Hepatocyte (in vitro differentiated cells): ENCODE data around the gene SP3. TPM values are rescaled to one million over a fixed set of nuclear protein-coding genes. Genes with fewer than 3 reads are reported as not detected.

ENCODE experiments used
- DNase-seq: peaks from one replicate; pipeline ENCODE4 v3.0.0-alpha.2; 2016; ENCODE audit warnings: low spot score
- H2AFZ ChIP-seq: fragments of 200-600 bp; sonication (generic); 2 replicates; pipeline ENCODE4 v1.6.0; 2016; ENCODE audit warnings: antibody characterized with exemption, mild to moderate bottlenecking
- H3K27ac ChIP-seq: fragments of 200-600 bp; sonication (generic); 2 replicates; pipeline ENCODE4 v1.5.1; 2016; ENCODE audit warnings: mild to moderate bottlenecking
- H3K27me3 ChIP-seq: fragments of 200-600 bp; sonication (generic); 2 replicates; pipeline ENCODE4 v1.6.1; 2016
- H3K36me3 ChIP-seq: fragments of 200-600 bp; sonication (generic); replicated peaks from 2 replicates; pipeline ENCODE4 v1.5.1; 2016; ENCODE audit warnings: low read depth; ENCODE audit not compliant: insufficient read depth
- H3K4me1 ChIP-seq: fragments of 200-600 bp; sonication (generic); 2 replicates; pipeline ENCODE4 v1.5.1; 2016; ENCODE audit warnings: mild to moderate bottlenecking, moderate library complexity; ENCODE audit not compliant: insufficient read depth
- H3K4me2 ChIP-seq: fragments of 200-600 bp; sonication (generic); 2 replicates; pipeline ENCODE4 v1.6.0; 2016
- H3K4me3 ChIP-seq: fragments of 200-600 bp; sonication (generic); 2 replicates; pipeline ENCODE4 v1.5.1; 2016; ENCODE audit warnings: mild to moderate bottlenecking
- H3K79me2 ChIP-seq: fragments of 200-600 bp; sonication (generic); 2 replicates; pipeline ENCODE4 v1.6.0; 2017; ENCODE audit warnings: mild to moderate bottlenecking
- H3K9me2 ChIP-seq: fragments of 200-600 bp; sonication (generic); replicated peaks from 2 replicates; pipeline ENCODE4 v1.6.0; 2017; ENCODE audit warnings: mild to moderate bottlenecking; ENCODE audit not compliant: insufficient read depth
- H3K9me3 ChIP-seq: fragments of 200-600 bp; sonication (generic); 2 replicates; pipeline ENCODE4 v1.5.1; 2016; ENCODE audit warnings: low read depth, mild to moderate bottlenecking
- H4K20me1 ChIP-seq: fragments of 200-600 bp; sonication (generic); 2 replicates; pipeline ENCODE4 v1.6.0; 2016; ENCODE audit warnings: mild to moderate bottlenecking; ENCODE audit not compliant: insufficient read depth, poor library complexity, severe bottlenecking
- CTCF ChIP-seq: fragments of 200-600 bp; sonication (generic); IDR thresholded peaks from 2 replicates; pipeline ENCODE4 v1.5.1; 2016; ENCODE audit warnings: antibody characterized with exemption, mild to moderate bottlenecking; ENCODE audit not compliant: poor library complexity
- EZH2 ChIP-seq: fragments of 200-600 bp; sonication (generic); IDR thresholded peaks from 2 replicates; pipeline ENCODE4 v1.6.1; 2016; ENCODE audit warnings: antibody characterized with exemption, mild to moderate bottlenecking, borderline replicate concordance
- EZH2phosphoT487 ChIP-seq: fragments of 200-600 bp; sonication (generic); IDR thresholded peaks from one replicate; pipeline ENCODE4 v1.6.1; 2018; ENCODE audit warnings: antibody characterized with exemption, mild to moderate bottlenecking, low read depth, moderate library complexity; ENCODE audit not compliant: unreplicated experiment, severe bottlenecking
- WGBS: methylation state at CpG from one replicate; pipeline ENCODE4 v1.1.6; 2016; ENCODE audit warnings: low lambda C conversion rate; ENCODE audit errors: missing lambda C conversion rate; 5-methylcytosine and 5-hydroxymethylcytosine counted together
- polyA plus RNA-seq: library from polyadenylated mRNA; unstranded; fragments of >200 nt; fragmentation: Nextera tagmentation; extraction: Ambion mirVana; gene quantifications from 2 replicates; pipeline ENCODE4 v1.2.1, GENCODE V29; 2016
- total RNA-seq: library from RNA; depleted of rRNA; stranded (reverse); fragments of >200 nt; gene quantifications from 2 replicates; pipeline ENCODE4 v1.2.3, GENCODE V29; 2014

SP3 gene
- total and polyA plus RNA-seq, 2 experiments from 2014 or later: 37.2 to 133 TPM

GRCh38 chr2:173906626-173907025 lies 58.5 kb downstream of the SP3 start:
- no peak for DNase-seq
- Histone ChIP-seq H3K36me3 (no peaks in the 10 kb centered on the region), H3K4me3 (no peak overlapping the region), H2AFZ (no peak overlapping the region), H3K79me2 (peaks cover 9% of the 10 kb centered on the region), H3K9me3 (no peaks in the 10 kb centered on the region), H3K27me3 (no peaks in the 10 kb centered on the region), H3K4me2 (no peak overlapping the region), H3K9me2 (no peaks in the 10 kb centered on the region), H3K4me1 (no peaks in the 10 kb centered on the region), H4K20me1 (peaks cover 10% of the 10 kb centered on the region), H3K27ac (no peak overlapping the region)
- TF ChIP-seq CTCF (no peak), EZH2phosphoT487 (no peak)
- 94% methylated on average over 1 of the region's 1 CpG for WGBS

- DNase-seq: no peak
- Histone ChIP-seq H3K9me2 (no peaks in the 10 kb centered on the region), H3K4me1 (peaks cover 10% of the 10 kb centered on the region), H3K79me2 (peaks cover 5% of the 10 kb centered on the region), H3K36me3 (no peaks in the 10 kb centered on the region), H3K27ac (no peak overlapping the region), H4K20me1 (peaks cover 9% of the 10 kb centered on the region), H2AFZ (no peak overlapping the region), H3K27me3 (no peaks in the 10 kb centered on the region), H3K4me3 (no peak overlapping the region), H3K4me2 (no peak overlapping the region), H3K9me3 (no peaks in the 10 kb centered on the region)
- TF ChIP-seq EZH2 (no peak), CTCF (no peak), EZH2phosphoT487 (no peak)
- WGBS: 95% methylated on average over 13 of the region's 13 CpGs
Measured at GRCh38 chr2:173903601-173904394, 61.4 kb downstream of the SP3 start.

GRCh38 chr2:173898996-173899395 lies 66.2 kb downstream of the SP3 start:
- Histone ChIP-seq H3K79me2 (no peaks in the 10 kb centered on the region), H3K4me3 (no peak overlapping the region), H3K36me3 (no peaks in the 10 kb centered on the region), H2AFZ (no peak overlapping the region), H3K9me3 (no peaks in the 10 kb centered on the region), H3K9me2 (no peaks in the 10 kb centered on the region), H3K27ac (peak overlapping the region; percentile 29), H3K27me3 (no peaks in the 10 kb centered on the region), H3K4me2 (peak overlapping the region; percentile 43), H3K4me1 (peaks cover 10% of the 10 kb centered on the region), H4K20me1 (no peaks in the 10 kb centered on the region)
- DNase-seq: no peak
- WGBS: 94% methylated on average over 12 of the region's 12 CpGs
- TF ChIP-seq EZH2phosphoT487: no peak
- no peak for TF ChIP-seq EZH2
- no peak for TF ChIP-seq CTCF
